ENCODE data around the gene LEF1.

DNA sequence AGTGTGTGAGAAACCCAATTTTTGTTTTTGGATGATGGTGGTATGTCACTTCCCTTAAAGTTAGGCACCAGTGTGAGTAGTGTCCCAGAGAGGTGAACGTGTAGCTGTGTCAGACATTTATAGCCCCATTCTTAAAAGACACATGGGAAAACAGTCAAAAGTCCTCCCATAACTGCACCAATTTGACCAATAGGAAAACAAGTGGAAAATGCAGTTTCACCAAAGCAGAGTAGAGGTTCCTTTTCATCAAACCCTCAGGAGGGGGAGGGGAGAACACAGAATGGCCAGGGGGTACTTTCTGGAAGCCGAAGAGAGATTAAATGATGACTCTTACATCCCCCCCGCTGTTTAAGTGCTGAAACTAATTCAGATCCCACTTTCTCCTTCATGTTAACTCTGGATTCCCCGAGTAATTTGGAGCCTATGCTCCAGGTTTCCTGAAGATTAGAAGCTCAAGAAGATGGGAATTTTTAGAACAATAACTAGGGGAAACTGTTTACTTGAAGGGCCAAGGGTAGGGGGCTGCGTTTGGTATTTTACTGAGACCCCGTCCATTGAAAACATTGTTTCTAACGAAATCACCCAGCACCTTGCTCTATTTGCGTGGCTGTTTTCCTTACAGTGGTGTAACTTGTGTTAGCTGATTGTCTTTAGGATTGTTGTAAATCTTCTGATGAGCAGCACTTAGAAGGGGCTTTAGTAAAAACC lies 2.1 kb upstream of the LEF1 start:
- TF ChIP-seq, protein P1, sequence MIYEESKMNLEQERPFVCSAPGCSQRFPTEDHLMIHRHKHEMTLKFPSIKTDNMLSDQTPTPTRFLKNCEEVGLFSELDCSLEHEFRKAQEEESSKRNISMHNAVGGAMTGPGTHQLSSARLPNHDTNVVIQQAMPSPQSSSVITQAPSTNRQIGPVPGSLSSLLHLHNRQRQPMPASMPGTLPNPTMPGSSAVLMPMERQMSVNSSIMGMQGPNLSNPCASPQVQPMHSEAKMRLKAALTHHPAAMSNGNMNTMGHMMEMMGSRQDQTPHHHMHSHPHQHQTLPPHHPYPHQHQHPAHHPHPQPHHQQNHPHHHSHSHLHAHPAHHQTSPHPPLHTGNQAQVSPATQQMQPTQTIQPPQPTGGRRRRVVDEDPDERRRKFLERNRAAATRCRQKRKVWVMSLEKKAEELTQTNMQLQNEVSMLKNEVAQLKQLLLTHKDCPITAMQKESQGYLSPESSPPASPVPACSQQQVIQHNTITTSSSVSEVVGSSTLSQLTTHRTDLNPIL (CRISPR knock-in tag; IDR thresholded peaks at IDR 0.05; ENCODE audit: low read depth), result no peak
- TF ChIP-seq TSHZ2 (CRISPR knock-in tag; IDR thresholded peaks at IDR 0.05) (no peak), PATZ1 (CRISPR knock-in tag; IDR thresholded peaks at IDR 0.05; ENCODE audit: borderline replicate concordance) (no peak), TOX (CRISPR knock-in tag; IDR thresholded peaks at IDR 0.05; ENCODE audit: borderline replicate concordance) (no peak), ZFP30 (CRISPR knock-in tag; IDR thresholded peaks at IDR 0.05) (no peak), ZFP3 (CRISPR knock-in tag; IDR thresholded peaks at IDR 0.05) (no peak), OSR1 (CRISPR knock-in tag; IDR thresholded peaks at IDR 0.05) (no peak)

All from SK-N-SH treated with all-trans-retinoic acid at 6 μM for 48 hours (cell line).